Daoy (cell line): ENCODE measurements around the gene EIF4G3. TPM values are rescaled to one million over a fixed set of nuclear protein-coding genes. Genes with fewer than 3 reads are reported as not detected.
A peak's percentile ranks its signal among the peaks of the same experiment; 100 is the strongest.
"Not testable (repeated sequence)": the region's sequence is repeated elsewhere in the genome, so short reads cannot be mapped to it uniquely, and the experiment has no call there.

Experiments used
- DNase-seq: peaks from one replicate; pipeline ENCODE4 v3.0.0-alpha.2; 2015; ENCODE audit warnings: low read depth
- total RNA-seq: library from RNA; depleted of rRNA; stranded (reverse); fragments of >200 nt; shearing (Covaris generic); gene quantifications from 2 replicates; pipeline ENCODE4 v1.2.3, GENCODE V29; 2014

The EIF4G3 gene
- total RNA-seq, 1 experiment from 2014 or later = 33.9 TPM

DNA sequence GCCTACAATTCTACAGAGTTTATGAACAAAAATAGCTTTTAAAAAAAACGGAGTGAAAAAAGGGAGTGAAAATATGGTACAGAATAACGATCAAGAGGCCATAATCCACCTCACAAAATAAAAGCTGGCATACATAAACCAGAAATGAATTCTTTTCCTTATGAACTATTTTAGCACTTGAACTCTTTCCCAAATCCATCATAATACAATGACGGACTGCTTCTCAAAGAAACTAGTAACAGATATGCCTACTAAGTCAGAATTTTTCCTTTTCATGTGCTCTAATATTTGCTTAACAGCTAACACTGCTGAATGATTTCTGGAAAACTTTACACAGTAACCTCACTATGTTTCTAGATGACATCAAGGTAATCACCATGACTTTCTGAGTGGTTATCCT lies 144.0 kb downstream of the EIF4G3 start:
- DNase-seq = no peak

DNA sequence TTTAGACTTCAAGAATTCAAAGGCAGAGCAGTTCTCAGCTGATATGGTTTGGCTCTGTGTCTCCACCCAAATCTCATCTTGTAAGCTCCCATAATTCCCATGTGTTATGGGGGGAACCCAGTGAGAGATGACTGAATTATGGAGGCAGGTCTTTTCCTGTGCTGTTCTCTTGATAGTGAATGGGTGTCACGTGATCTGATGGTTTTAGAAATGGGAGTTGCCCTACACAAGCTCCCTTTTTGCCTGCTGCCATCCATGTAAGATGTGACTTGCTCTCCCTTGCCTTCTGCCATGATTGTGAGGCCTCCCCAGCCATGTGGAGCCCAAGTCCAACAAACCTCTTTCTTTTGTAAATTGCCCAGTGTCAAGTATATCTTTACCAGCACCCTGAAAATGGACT lies 146.5 kb downstream of the EIF4G3 start:
- no peak for DNase-seq

DNA sequence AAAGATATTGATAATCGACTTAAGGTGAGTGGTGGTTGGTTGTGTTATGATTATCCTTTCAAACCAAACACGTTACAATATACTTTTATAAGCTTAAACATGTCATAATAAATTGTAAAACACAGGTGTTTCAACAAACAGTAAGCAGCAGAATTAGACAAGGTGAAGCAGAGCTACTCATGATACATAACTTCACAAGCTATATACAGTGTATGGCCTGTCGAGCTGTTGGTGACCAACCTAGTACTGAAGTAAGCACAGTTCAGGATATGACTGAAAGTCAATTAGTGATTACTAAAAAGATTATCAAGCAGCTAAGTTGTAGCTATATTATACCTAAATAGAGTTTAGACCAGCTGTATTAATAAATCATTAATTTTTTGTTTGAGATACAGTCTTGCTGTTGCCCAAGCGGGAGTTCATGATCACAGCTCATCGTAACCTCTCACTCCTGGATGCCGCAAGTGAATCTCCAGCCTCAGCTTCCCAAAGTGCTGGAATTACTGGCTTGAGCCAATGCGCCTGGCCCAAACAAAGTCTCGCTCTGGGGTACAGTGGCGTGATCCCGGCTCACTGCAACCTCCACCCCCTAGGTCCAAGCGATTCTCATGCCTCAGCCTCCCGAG lies 148.1 kb downstream of the EIF4G3 start:
- no peak for DNase-seq

DNA sequence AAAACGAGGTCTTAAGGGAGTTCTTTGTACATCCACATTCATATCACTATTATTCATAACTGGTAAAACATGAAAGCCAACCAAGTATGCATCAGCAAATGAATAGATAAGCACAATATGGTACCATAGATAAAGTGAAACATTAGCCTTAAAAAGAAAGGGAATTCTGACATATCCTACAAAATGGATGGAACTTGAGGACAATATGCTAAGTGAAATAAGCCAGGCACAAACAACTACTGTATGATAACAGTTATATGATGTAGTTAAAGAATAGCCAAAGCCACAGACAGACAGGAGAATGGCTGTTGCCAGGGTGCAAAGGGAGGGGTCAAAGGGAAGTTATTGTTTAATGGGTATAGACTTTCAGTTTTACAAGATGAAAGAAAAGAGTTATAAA lies 148.9 kb downstream of the EIF4G3 start:
- DNase-seq = no peak

DNA sequence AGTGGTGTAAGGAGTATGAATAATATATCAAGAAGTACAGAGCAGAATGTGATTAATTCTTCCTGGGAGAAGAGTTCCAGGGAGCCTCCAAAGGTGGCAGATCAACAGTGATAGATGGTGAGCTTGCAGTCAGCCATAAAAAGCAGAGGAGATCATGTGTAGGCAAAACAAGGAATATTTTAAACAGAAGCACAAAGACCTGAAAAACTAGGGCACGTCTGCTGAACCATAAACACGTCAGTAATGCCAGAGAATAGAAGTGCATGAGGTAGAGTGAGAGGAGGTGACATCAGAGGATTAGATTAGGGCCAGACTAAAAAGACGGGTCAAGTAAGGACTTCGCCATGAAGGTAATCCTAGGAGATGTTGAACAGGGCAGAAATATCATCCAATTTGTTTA lies 151.8 kb downstream of the EIF4G3 start:
- no peak for DNase-seq

DNA sequence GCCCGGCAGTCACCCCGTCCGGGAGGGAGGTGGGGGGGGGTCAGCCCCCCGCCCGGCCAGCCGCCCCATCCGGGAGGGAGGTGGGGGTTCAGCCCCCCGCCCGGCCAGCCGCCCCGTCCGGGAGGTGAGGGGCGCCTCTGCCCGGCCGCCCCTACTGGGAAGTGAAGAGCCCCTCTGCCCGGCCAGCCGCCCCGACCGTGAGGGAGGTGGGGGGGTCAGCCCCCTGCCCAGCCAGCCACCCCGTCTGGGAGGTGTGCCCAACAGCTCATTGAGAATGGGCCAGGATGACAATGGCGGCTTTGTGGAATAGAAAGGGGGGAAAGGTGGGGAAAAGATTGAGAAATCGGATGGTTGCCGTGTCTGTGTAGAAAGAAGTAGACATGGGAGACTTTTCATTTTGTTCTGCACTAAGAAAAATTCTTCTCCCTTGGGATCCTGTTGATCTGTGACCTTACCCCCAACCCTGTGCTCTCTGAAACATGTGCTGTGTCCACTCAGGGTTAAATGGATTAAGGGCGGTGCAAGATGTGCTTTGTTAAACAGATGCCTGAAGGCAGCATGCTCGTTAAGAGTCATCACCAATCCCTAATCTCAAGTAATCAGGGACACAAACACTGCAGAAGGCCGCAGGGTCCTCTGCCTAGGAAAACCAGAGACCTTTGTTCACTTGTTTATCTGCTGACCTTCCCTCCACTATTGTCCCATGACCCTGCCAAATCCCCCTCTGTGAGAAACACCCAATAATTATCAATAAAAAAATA lies 152.4 kb downstream of the EIF4G3 start:
- not testable (repeated sequence) for DNase-seq

DNA sequence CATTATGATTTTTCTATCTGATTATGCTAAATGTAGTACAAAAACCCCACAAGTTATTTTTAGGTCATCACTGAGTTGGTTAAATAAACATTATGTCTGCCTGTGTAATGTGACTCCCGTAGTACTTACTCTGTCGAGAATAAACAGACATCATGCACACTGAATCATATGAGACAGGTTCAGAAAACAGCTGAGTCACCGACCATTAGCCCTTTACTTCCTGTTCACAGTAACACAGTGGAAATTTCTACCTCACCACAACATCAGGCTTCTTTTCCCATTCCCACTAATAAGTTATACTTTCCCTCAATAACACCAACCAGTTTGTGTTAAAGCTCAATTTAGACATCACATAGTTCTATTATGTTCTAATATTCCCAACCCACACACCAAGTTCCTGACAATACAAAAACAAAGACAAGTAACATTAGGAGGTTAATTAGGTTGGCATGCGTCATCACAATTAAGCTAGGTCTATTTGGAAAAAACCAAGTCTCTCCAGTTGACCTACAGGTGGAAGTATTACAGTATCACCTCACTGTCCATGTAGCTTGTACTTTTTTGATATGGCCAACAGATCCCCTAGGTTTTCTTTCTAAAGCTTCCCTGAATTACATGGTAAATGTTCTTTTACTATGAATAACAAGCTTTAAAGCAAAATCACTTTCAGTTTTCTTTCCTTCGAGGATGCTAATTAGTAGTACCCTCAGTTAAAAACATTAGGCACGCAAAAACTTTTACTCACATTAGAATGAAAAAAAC lies 154.2 kb downstream of the EIF4G3 start:
- DNase-seq = peak; percentile 96

DNA sequence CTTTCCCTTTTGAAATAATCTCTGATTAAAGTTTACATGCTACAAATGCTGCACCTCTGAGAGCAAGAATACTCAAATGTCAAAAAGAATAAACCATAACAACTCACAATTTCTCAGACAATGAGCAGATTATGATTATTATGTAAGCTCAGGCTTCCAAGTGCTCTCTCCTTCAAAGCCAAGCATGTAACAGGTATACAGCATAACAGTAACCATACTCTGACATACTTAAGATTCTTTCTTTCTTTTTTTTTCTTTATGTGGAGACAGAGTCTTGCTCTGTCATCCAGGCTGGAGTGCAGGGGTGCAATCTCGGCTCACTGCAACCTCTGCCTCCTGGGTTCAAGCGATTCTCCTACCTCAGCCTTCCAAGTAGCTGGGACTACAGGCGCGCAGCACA lies 155.4 kb downstream of the EIF4G3 start:
- DNase-seq = no peak

DNA sequence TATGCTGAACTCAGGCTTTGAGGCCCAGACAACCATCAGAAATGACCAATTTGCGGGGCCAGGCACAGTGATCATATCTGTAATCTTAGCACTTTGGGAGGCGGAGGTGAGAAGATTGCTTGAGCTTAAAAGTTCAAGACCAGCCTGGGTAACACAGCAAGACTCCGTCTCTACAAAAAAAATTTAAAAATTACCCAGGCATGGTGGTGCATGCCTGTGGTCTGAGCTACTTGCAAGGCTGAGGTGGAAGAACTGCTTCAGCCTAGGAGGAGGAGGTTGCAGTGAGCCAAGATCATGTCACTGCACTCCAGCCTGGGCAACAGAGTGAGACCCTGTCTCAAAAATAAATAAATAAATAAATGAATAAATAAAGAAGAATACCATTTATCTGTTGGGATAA lies 156.5 kb downstream of the EIF4G3 start:
- DNase-seq = no peak

DNA sequence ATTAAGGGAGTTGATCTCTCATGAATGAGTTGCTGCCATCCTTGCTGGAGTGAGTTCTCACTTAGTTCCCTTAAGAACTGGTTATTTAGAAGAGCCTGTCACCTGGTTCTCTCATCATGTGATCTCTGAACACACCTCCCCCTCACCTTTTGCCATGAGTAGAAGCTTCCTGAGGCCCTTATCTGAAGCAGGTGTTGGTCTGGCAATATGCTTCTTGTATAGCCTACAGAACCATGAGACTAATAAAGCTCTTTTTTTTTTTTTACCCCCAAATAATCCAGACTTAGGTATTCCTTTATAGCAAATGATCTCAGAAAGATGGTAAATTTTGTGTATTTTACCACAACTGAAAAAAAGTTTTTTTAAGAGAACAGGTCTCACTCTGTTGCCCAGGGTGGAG lies 158.0 kb downstream of the EIF4G3 start:
- DNase-seq = no peak

DNA sequence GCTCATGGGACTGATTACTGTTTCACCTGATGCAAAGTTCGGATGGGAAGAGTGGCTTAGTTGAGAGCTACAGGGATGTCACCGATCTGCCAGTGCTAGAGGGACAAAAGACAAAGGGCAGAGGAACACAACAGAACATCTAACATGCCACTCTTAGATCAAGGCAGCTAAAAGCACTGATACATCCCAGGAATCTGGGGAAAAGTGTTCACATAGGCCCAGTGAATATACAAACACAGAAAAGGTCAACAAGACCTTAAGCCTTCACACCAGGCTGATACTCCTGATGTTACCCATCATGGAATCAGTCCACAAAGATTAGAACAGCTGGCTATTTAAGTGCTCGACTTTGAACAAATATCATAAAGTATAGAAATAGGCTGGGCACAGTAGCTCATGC lies 163.2 kb downstream of the EIF4G3 start:
- DNase-seq = no peak

DNA sequence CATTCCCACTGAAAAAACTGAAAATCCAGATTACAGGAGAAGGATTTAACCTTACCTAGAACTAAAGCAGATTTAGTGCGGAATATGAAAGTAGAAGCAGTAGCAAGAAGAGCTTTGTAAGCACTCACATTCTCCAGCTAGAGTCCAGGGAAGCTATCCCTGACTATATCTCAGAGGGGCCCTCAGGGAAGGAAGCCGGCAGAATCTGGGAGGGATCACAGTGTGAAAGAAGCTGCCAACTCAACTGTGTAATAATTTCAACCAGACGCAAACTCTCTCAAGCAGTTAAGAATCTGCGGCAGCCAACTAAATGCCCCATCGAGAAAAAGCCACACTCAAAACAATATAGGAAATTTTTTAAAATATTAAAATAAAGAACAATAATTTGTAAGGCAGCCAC lies 163.8 kb downstream of the EIF4G3 start:
- peak; percentile 36 for DNase-seq

DNA sequence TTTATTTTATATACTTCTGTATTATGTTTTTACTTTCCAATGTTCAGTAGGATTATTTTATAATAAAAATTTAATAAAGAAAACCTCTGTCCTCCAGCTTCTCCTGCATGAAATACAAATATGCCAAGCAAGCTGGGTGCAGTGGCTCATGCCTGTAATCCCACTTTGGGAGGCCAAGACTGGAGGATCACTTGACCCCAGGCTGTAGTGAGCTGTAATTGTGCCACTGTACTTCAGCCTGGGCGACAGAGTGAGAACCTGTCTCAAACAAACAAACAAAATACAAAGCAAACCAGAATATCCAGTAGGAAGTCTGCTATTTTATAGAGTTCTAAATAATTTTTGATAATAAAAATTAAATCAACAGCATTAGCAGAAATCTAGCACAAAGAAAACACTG lies 168.8 kb downstream of the EIF4G3 start:
- DNase-seq = no peak

DNA sequence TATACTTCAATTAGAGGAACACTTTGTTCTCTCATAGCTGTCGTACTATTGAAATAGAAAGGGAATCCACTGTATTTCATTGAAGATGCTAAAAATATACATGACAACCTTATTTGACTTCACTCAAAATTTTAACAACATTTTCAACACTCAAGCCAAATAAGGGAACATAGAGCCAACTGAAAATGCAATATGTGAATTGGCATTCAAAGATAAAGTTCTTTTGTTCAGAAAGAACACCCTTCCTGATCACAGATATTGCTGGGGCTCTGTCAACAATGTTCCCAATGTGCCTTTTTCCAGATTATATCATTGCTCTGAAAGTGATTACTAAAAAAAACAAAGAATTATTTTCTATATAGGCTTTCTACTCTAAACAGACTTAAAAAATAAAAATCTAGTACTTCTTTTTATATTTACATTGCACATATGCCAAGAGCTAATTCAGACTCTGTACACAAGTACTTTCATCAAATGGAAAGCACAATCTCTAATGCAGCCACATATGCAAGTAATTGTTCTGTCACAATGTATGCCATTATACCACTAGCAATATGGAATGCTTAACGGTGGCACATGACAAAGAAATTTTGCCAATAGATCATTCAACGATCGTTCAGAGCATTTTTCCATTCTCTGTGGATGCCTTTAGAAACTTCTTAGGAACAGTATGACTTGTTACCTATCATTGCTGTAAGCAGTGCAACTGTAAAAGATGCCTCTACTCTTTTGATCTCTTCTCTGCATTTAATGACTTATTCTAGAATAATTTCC lies 171.0 kb downstream of the EIF4G3 start:
- DNase-seq = no peak

DNA sequence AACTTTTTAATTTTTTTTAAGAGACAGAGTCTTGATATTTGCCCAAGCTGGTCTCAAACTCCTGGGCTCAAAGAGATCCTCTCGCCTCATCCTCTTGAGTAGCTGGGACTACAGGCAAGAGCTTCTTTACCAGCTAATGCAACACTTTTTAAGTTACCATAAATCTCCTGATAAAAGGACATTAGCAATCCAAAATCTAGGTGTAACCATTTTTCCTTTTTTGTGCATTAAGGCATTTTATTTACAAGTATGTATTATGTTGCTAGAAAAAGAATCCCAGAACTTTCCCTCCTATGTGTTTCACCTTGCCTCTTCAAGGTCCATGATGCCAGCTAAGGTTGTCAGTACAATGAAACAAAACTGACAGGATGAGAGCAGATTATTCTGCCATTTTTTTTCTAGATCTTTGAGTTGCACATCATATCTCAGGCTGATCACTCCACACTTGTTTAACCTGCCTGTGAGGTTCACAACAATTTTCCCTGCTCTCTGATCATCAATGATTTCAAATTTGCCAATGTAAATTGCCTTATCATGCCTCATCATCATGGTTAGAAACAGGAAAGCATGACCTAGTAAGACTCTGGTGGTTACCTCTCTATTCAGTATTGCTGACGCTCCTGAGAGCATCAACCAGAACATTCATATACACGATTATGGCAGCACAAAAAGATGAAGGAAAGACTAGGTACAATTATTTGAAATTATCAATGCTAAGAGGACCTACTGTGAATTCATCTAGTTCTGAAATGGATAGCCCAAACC lies 173.2 kb downstream of the EIF4G3 start:
- no peak for DNase-seq

DNA sequence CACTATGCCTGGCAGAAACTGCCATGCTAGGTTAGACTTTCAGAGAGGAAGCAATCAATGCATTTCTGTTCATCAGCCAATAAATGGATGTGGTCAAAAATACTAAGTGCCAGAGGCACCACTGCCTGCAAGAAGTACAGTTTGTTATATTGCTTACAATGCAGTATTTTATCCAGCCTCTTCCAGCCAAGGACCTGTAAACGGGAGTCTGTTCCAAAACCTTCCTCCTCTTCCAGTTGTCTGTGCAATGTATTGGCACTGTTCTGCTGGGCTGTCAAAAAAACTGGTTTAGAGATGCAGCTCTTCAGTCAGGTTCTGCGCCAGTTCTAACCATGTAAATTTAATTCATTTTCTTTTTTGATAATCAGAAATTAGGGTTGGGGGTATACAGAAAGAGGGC lies 175.7 kb downstream of the EIF4G3 start:
- no peak for DNase-seq

DNA sequence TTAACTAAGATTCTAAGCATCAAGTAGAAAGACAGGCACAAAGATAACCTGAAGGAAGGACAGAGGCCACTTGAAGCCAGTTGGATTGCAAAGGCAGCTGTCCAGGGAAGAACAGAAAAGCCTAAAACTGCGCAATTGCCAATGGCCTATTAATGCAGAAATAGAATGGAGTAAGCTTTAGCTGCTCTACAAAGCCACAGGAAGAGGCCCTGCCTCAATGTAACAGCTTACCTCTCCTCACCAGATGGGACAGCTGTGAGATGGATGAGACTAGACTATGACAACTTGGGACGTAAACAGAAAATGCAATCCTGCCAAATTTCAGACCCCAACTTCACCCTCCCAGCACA lies 176.5 kb downstream of the EIF4G3 start:
- DNase-seq = no peak

DNA sequence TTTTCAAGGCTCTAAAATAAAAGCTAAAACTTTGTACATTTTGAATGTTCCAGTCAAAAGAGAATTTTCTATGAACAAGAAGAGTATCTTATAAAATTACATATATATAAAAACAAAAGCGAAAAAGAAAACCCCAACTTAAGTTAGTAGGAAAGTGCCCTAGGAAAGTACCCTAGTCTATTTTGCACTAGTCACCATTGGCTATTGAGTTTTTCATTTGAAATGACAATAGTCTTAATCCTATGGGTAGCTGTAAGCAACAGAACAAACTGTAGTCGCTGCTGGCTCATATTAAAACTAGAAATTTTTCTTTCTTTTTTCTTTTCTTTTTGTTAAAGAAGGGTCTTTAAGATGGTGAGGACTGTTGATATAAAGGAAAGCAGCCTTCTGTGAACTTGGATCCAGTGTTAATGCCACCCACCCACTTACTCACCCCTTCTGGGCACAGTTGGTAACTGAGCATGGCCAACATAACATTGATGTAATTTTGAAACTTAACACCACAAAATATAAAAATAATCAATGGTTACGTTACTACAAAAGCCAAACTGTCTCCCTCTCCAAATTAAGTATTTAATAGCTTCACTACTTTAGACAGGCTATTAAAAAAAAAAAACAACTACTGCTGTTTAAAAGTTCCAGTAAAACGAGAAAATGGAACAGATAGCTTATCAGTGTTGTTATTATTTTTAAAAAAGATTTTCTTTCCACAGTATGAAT lies 177.0 kb downstream of the EIF4G3 start:
- DNase-seq = no peak

DNA sequence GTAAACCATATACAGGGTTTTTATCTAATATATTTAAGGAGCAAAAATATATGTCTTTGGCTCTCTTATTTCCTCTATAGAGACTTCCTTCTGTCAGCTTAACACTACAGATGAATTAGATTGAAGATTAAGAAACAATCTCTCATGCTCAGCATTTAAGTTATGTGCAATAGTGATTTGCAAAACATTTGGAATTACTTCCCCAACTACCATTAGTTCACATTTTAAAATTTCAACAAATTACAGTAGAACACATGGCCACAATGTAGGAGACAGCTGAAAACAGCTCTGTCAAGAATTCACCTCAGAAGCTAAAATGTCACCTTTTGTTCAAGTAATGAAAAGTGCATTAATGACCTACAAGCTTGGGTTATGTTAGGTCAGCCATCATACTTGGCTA lies 177.9 kb downstream of the EIF4G3 start:
- DNase-seq = no peak

DNA sequence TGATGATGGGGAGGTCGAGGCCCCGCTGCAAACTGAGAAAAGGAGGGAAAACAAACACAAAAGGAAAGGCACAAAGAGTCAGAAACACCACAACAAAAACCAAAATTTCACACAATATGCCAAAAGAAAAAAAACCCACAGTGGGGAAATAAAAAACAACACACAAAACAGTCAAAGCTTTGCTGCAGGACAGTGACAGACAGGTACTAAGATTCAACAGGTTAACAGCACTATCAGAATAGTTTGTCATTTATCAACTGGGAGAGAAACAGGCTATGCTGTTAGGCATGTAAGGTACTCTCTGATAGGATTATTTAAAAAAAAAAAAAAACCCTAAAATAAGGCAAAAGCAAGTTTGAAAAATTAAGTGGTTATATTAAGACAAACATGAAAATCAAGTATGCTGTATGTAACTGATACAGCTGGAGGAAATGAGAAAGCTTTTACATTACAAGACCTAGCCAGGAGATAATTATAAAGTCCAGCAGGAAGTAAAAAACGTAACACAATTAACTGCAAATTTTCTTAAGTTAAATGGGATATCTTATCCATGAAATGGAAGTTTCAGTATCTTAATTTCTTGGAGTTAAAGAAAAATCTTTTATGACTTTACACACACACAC lies 179.0 kb downstream of the EIF4G3 start:
- DNase-seq = no peak
